ENCODE data around the gene NTRK2.

The NTRK2 gene

GRCh38 chr9:84754881-84755280, 85.4 kb downstream of the NTRK2 start:
- H3K27me3 ChIP-seq (ENCODE audit: insufficient read depth, low read length), result no peaks in the 10 kb centered on the region
- peaks cover 52% of the 10 kb centered on the region for H3K36me3 ChIP-seq (ENCODE audit: insufficient read depth, low read length)
- no peaks in the 10 kb centered on the region for H3K9me3 ChIP-seq (ENCODE audit: low read length)
- no peak overlapping the region for H2AFZ ChIP-seq (ENCODE audit: low read depth, low read length)
- peaks cover 5% of the 10 kb centered on the region for H3K4me1 ChIP-seq (ENCODE audit: insufficient read depth, low read length)
- H3K4me3 ChIP-seq (ENCODE audit: low read length), result no peak overlapping the region

GRCh38 chr9:84755380-84755779, 85.9 kb downstream of the NTRK2 start:
- H3K27me3 ChIP-seq (ENCODE audit: insufficient read depth, low read length), result no peaks in the 10 kb centered on the region
- no peak overlapping the region for H2AFZ ChIP-seq (ENCODE audit: low read depth, low read length)
- peaks cover 48% of the 10 kb centered on the region for H3K36me3 ChIP-seq (ENCODE audit: insufficient read depth, low read length)
- no peaks in the 10 kb centered on the region for H3K9me3 ChIP-seq (ENCODE audit: low read length)
- H3K4me3 ChIP-seq (ENCODE audit: low read length), result no peak overlapping the region
- peaks cover 9% of the 10 kb centered on the region for H3K4me1 ChIP-seq (ENCODE audit: insufficient read depth, low read length)

- Histone ChIP-seq H3K36me3 (ENCODE audit: insufficient read depth, low read length) (peaks cover 40% of the 10 kb centered on the region), H2AFZ (ENCODE audit: low read depth, low read length) (no peak overlapping the region), H3K4me3 (ENCODE audit: low read length) (no peak overlapping the region), H3K9me3 (ENCODE audit: low read length) (no peaks in the 10 kb centered on the region), H3K4me1 (ENCODE audit: insufficient read depth, low read length) (peaks cover 17% of the 10 kb centered on the region), H3K27me3 (ENCODE audit: insufficient read depth, low read length) (no peaks in the 10 kb centered on the region)
Measured at GRCh38 chr9:84756171-84756570, 86.6 kb downstream of the NTRK2 start.

GRCh38 chr9:84756731-84757130, 87.2 kb downstream of the NTRK2 start:
- H3K4me3 ChIP-seq (ENCODE audit: low read length), result no peak overlapping the region
- H2AFZ ChIP-seq (ENCODE audit: low read depth, low read length), result no peak overlapping the region
- no peaks in the 10 kb centered on the region for H3K27me3 ChIP-seq (ENCODE audit: insufficient read depth, low read length)
- no peaks in the 10 kb centered on the region for H3K9me3 ChIP-seq (ENCODE audit: low read length)
- H3K4me1 ChIP-seq (ENCODE audit: insufficient read depth, low read length), result peaks cover 20% of the 10 kb centered on the region
- H3K36me3 ChIP-seq (ENCODE audit: insufficient read depth, low read length), result peaks cover 34% of the 10 kb centered on the region

- no peak overlapping the region for H3K4me3 ChIP-seq (ENCODE audit: low read length)
- no peak overlapping the region for H2AFZ ChIP-seq (ENCODE audit: low read depth, low read length)
- H3K27me3 ChIP-seq (ENCODE audit: insufficient read depth, low read length), result no peaks in the 10 kb centered on the region
- H3K4me1 ChIP-seq (ENCODE audit: insufficient read depth, low read length), result peaks cover 20% of the 10 kb centered on the region
- peaks cover 6% of the 10 kb centered on the region for H3K9me3 ChIP-seq (ENCODE audit: low read length)
- H3K36me3 ChIP-seq (ENCODE audit: insufficient read depth, low read length), result peaks cover 29% of the 10 kb centered on the region
Measured at GRCh38 chr9:84758817-84759216, 89.3 kb downstream of the NTRK2 start.

GRCh38 chr9:84759300-84759750, 89.8 kb downstream of the NTRK2 start:
- H3K27me3 ChIP-seq (ENCODE audit: insufficient read depth, low read length), result no peaks in the 10 kb centered on the region
- H3K4me1 ChIP-seq (ENCODE audit: insufficient read depth, low read length), result peaks cover 20% of the 10 kb centered on the region
- peaks cover 29% of the 10 kb centered on the region for H3K36me3 ChIP-seq (ENCODE audit: insufficient read depth, low read length)
- no peak overlapping the region for H2AFZ ChIP-seq (ENCODE audit: low read depth, low read length)
- peaks cover 6% of the 10 kb centered on the region for H3K9me3 ChIP-seq (ENCODE audit: low read length)
- no peak overlapping the region for H3K4me3 ChIP-seq (ENCODE audit: low read length)

GRCh38 chr9:84759804-84760203, 90.3 kb downstream of the NTRK2 start:
- peaks cover 6% of the 10 kb centered on the region for H3K9me3 ChIP-seq (ENCODE audit: low read length)
- H2AFZ ChIP-seq (ENCODE audit: low read depth, low read length), result no peak overlapping the region
- H3K27me3 ChIP-seq (ENCODE audit: insufficient read depth, low read length), result no peaks in the 10 kb centered on the region
- no peak overlapping the region for H3K4me3 ChIP-seq (ENCODE audit: low read length)
- peaks cover 20% of the 10 kb centered on the region for H3K4me1 ChIP-seq (ENCODE audit: insufficient read depth, low read length)
- peaks cover 29% of the 10 kb centered on the region for H3K36me3 ChIP-seq (ENCODE audit: insufficient read depth, low read length)

- Histone ChIP-seq H3K9me3 (ENCODE audit: low read length) (peaks cover 12% of the 10 kb centered on the region), H3K27me3 (ENCODE audit: insufficient read depth, low read length) (no peaks in the 10 kb centered on the region), H3K4me1 (ENCODE audit: insufficient read depth, low read length) (peaks cover 20% of the 10 kb centered on the region), H3K36me3 (ENCODE audit: insufficient read depth, low read length) (peaks cover 30% of the 10 kb centered on the region), H2AFZ (ENCODE audit: low read depth, low read length) (no peak overlapping the region), H3K4me3 (ENCODE audit: low read length) (no peak overlapping the region)
Measured at GRCh38 chr9:84761137-84761808, 91.7 kb downstream of the NTRK2 start.

- no peak overlapping the region for H3K4me3 ChIP-seq (ENCODE audit: low read length)
- no peak overlapping the region for H2AFZ ChIP-seq (ENCODE audit: low read depth, low read length)
- no peaks in the 10 kb centered on the region for H3K9me3 ChIP-seq (ENCODE audit: low read length)
- H3K4me1 ChIP-seq (ENCODE audit: insufficient read depth, low read length), result no peaks in the 10 kb centered on the region
- H3K27me3 ChIP-seq (ENCODE audit: insufficient read depth, low read length), result no peaks in the 10 kb centered on the region
- peaks cover 16% of the 10 kb centered on the region for H3K36me3 ChIP-seq (ENCODE audit: insufficient read depth, low read length)
Measured at GRCh38 chr9:84772511-84772910, 103.0 kb downstream of the NTRK2 start.

GRCh38 chr9:84773022-84773421, 103.5 kb downstream of the NTRK2 start:
- Histone ChIP-seq H3K4me1 (ENCODE audit: insufficient read depth, low read length) (no peaks in the 10 kb centered on the region), H3K36me3 (ENCODE audit: insufficient read depth, low read length) (peaks cover 13% of the 10 kb centered on the region), H2AFZ (ENCODE audit: low read depth, low read length) (no peak overlapping the region), H3K4me3 (ENCODE audit: low read length) (no peak overlapping the region), H3K9me3 (ENCODE audit: low read length) (no peaks in the 10 kb centered on the region), H3K27me3 (ENCODE audit: insufficient read depth, low read length) (no peaks in the 10 kb centered on the region)

GRCh38 chr9:84775056-84775643, 105.6 kb downstream of the NTRK2 start:
- H2AFZ ChIP-seq (ENCODE audit: low read depth, low read length), result no peak overlapping the region
- no peaks in the 10 kb centered on the region for H3K9me3 ChIP-seq (ENCODE audit: low read length)

GRCh38 chr9:84778570-84778969, 109.0 kb downstream of the NTRK2 start:
- Histone ChIP-seq H3K4me1 (ENCODE audit: insufficient read depth, low read length) (peaks cover 8% of the 10 kb centered on the region), H2AFZ (ENCODE audit: low read depth, low read length) (no peak overlapping the region), H3K4me3 (ENCODE audit: low read length) (no peak overlapping the region), H3K27me3 (ENCODE audit: insufficient read depth, low read length) (no peaks in the 10 kb centered on the region), H3K36me3 (ENCODE audit: insufficient read depth, low read length) (peaks cover 12% of the 10 kb centered on the region), H3K9me3 (ENCODE audit: low read length) (no peaks in the 10 kb centered on the region)

More at GRCh38 chr9:84775056-84775643, 105.6 kb downstream of the NTRK2 start:
- peaks cover 8% of the 10 kb centered on the region for H3K4me1 ChIP-seq (ENCODE audit: insufficient read depth, low read length)
- H3K27me3 ChIP-seq (ENCODE audit: insufficient read depth, low read length), result no peaks in the 10 kb centered on the region
- H3K4me3 ChIP-seq (ENCODE audit: low read length), result no peak overlapping the region
- peaks cover 5% of the 10 kb centered on the region for H3K36me3 ChIP-seq (ENCODE audit: insufficient read depth, low read length)

GRCh38 chr9:84779883-84780282, 110.4 kb downstream of the NTRK2 start:
- no peak overlapping the region for H2AFZ ChIP-seq (ENCODE audit: low read depth, low read length)
- H3K36me3 ChIP-seq (ENCODE audit: insufficient read depth, low read length), result peaks cover 9% of the 10 kb centered on the region
- no peaks in the 10 kb centered on the region for H3K27me3 ChIP-seq (ENCODE audit: insufficient read depth, low read length)
- peaks cover 14% of the 10 kb centered on the region for H3K4me1 ChIP-seq (ENCODE audit: insufficient read depth, low read length)
- H3K4me3 ChIP-seq (ENCODE audit: low read length), result no peak overlapping the region
- no peaks in the 10 kb centered on the region for H3K9me3 ChIP-seq (ENCODE audit: low read length)

All from neuron (in vitro differentiated cells).